ENCODE results near the gene TK1.

DNA sequence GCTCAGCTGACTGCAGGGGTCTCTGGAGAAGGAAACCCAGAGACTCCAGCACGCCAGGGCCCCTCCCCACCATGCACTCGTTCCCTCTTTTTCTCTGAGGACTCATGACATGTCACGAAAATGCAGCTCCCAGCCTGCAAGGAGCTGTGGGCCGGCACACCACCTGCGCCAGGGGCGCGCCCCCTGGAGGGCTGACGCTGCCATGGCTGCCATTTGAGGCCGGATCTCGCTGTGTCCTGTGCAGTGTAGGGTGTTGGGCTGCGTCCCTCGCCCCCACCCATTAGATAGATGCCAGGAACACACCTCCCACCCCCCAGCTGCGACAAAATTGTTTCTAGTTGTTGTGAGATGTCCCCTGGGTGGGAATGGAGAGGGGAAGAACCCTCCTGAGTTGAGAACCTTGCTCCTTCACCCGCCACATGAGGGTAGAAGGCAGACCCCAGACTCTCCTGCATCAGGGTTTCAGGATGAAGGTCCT lies 10.3 kb downstream of the TK1 start:
- TF ChIP-seq ETV6 (CRISPR knock-in tag; IDR thresholded peaks at IDR 0.05) (no peak), SP1 (CRISPR knock-in tag; conservative IDR thresholded peaks at IDR 0.05) (no peak), TP53 (CRISPR knock-in tag; IDR thresholded peaks at IDR 0.05) (no peak), NR3C1 (CRISPR knock-in tag; conservative IDR thresholded peaks at IDR 0.05; ENCODE audit: low read depth) (no peak), ELF4 (CRISPR knock-in tag; IDR thresholded peaks at IDR 0.05; ENCODE audit: low read depth) (no peak), TEAD4 (CRISPR knock-in tag; IDR thresholded peaks at IDR 0.05) (no peak), ZNF416 (CRISPR knock-in tag; IDR thresholded peaks at IDR 0.05) (no peak), MXD4 (CRISPR knock-in tag; IDR thresholded peaks at IDR 0.05; ENCODE audit: borderline replicate concordance) (no peak)
- TF ChIP-seq, protein P1, sequence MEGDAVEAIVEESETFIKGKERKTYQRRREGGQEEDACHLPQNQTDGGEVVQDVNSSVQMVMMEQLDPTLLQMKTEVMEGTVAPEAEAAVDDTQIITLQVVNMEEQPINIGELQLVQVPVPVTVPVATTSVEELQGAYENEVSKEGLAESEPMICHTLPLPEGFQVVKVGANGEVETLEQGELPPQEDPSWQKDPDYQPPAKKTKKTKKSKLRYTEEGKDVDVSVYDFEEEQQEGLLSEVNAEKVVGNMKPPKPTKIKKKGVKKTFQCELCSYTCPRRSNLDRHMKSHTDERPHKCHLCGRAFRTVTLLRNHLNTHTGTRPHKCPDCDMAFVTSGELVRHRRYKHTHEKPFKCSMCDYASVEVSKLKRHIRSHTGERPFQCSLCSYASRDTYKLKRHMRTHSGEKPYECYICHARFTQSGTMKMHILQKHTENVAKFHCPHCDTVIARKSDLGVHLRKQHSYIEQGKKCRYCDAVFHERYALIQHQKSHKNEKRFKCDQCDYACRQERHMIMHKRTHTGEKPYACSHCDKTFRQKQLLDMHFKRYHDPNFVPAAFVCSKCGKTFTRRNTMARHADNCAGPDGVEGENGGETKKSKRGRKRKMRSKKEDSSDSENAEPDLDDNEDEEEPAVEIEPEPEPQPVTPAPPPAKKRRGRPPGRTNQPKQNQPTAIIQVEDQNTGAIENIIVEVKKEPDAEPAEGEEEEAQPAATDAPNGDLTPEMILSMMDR (IDR thresholded peaks at IDR 0.05) = peak; percentile 84
- TF ChIP-seq, protein P2, sequence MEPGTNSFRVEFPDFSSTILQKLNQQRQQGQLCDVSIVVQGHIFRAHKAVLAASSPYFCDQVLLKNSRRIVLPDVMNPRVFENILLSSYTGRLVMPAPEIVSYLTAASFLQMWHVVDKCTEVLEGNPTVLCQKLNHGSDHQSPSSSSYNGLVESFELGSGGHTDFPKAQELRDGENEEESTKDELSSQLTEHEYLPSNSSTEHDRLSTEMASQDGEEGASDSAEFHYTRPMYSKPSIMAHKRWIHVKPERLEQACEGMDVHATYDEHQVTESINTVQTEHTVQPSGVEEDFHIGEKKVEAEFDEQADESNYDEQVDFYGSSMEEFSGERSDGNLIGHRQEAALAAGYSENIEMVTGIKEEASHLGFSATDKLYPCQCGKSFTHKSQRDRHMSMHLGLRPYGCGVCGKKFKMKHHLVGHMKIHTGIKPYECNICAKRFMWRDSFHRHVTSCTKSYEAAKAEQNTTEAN (CRISPR knock-in tag; IDR thresholded peaks at IDR 0.05) = no peak
- TF ChIP-seq, protein P3, sequence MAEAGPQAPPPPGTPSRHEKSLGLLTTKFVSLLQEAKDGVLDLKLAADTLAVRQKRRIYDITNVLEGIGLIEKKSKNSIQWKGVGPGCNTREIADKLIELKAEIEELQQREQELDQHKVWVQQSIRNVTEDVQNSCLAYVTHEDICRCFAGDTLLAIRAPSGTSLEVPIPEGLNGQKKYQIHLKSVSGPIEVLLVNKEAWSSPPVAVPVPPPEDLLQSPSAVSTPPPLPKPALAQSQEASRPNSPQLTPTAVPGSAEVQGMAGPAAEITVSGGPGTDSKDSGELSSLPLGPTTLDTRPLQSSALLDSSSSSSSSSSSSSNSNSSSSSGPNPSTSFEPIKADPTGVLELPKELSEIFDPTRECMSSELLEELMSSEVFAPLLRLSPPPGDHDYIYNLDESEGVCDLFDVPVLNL (CRISPR knock-in tag; IDR thresholded peaks at IDR 0.05; ENCODE audit: borderline replicate concordance, low read depth) = no peak

Measured in WTC11 (cell line).